IPS-NIHi11 (cell line): Measurements from ENCODE around the gene OR6B3.
"Not testable (repeated sequence)": the region's sequence is repeated elsewhere in the genome, so short reads cannot be mapped to it uniquely, and the experiment has no call there.

Source experiments
- DNase-seq: peaks from one replicate; pipeline ENCODE4 v3.0.0; 2012; ENCODE audit warnings: mixed read lengths, low spot score

OR6B3 gene

DNA sequence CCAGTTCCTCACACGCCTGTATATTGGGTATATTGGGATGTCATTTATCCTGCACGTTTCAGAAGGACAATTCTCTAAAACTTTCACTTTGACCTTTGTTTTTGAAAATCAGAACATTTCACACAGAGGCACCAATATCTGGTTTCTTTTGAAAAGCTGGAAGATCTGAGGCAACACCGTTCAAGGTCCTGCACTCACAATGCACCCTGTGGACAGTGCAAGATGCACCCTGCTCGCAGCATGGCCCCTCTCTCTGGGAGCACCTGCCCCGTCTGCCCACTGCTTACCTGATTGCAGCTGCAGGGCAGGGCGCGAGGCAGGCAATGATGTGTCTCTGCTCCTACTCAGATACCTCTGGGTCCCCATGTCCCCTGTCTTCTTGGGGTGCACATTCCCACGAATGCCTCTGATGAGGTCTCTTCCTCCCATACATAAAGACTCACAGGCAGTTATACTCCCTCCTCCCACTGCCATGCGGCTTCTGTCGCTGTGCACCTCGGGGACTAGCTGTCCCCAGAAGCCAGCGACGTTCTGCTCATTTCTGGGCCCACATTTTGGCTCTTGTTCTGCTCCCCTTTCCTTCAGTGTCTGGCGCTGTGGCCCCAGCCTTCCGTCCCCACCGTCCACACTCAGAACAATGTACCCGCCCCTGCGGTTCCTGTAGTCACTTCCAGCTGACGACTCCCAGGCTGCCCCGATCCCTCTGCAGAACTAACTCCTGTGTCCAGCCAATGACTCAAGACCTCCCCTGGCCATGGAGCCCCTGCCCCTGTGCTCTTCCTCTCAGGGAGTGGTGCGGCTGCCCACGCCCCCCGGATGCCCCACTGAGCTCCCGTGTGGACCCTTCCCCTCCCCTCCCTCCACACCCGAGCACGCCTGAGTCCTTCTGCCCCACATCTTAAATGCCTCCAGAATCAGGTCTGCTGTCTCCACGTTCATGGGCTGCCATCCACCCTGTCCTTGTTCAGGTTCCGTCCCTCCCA is at the start of gene OR6B3:
Gene OR6B3, minus strand, starts transcription at position 349 of the 983 bp plus-strand sequence.
- no peak for DNase-seq

DNA sequence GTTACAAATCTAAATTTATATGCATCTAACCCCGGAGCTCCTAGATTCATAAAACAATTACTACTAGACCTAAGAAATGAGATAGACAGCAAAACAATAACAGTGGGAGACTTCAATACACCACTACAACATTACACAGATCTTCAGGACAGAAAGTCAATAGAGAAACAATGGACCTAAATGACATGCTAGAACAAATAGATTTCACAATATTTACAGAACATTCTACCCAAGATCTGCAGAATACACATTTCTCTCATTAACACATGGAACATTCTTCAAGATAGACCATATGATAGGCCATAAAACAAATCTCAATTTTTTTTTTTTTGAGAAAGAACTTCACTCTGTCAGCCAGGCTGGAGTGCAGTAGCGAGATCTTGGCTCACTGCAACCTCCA is 45.0 kb upstream of the OR6B3 start:
- DNase-seq: no peak

DNA sequence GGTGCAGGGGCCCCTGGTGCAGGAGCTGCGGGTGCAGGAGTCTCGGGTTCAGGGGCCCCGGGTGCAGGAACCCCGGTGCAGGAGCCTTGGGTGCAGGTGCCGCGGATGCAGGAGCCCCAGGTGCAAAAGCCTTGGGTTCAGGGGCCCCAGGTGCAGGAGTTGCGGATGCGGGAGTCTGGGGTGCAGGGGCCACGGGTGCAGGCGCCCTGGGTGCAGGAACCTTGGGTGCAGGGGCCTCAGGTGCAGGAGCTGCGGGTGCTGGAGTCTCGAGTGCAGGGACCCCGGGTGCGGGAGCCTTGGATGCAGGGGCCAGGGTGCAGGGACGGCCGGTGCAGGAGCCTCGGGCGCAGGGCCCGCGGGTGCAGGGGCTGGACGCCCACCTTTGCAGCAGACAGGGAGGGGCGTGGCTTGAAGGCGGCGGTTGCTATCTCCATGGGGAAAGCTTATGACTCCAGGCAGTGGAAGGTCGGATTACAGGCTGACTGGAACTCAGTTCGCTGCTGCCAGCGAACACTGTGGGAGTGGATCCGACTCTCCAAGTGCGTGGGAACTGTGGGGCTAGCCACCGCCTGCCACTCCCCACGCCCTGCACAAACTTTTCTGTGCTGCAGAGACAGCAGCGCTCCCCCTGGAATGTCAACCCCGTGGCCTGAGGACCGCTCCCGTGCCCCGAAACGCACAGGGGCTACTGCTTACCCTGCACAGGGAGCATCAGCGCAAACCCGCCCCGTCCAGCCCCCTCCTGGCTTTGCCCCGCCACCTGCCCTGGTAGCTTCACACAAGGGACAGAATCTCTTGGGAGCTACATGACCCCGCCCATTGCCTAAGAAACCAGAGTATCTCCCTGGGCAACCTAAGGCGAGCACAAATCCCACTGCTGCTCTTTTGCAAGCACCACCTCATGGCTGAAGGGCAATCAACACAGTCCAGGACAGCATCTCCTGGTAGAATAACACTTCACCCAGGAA is 42.5 kb upstream of the OR6B3 start:
- peak; percentile 53 for DNase-seq

DNA sequence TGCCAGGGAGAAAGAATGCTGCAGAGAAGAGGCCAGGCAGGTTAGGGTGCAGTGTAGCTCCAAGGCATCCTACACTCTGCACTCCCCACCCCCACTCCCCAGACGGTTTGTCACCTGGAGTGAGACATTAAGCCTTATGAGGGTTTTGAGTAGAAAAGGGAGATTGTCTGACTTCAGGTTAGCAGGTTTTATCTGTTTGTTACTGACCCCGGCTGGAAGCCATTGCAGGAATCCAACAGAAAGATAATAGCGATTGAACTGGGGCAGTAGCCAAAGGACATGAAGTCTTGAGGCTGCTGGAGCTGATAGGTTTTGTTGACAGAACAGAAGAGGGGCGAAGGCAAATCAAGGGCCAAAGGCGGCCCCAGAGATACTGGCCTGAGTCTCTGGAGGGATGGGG is 36.0 kb upstream of the OR6B3 start:
- no peak for DNase-seq

DNA sequence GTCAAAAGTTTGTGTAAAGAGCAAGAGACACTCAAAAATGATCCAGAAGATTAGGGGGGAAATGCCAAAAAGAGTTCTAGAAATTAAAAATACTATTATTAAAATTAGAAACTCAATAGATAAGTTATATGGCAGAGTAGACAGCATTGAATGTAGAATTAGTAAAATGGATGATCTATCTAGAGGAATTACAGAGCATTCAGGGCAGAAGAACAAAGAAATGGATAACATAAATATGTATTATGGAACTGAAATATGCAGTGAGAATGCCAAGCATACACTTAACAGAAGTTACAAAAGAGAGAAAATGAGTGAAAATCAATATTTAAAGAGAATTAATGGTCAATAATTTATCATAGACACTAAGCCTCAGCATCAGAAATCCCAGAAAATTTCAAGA is 33.2 kb upstream of the OR6B3 start:
- DNase-seq: no peak

DNA sequence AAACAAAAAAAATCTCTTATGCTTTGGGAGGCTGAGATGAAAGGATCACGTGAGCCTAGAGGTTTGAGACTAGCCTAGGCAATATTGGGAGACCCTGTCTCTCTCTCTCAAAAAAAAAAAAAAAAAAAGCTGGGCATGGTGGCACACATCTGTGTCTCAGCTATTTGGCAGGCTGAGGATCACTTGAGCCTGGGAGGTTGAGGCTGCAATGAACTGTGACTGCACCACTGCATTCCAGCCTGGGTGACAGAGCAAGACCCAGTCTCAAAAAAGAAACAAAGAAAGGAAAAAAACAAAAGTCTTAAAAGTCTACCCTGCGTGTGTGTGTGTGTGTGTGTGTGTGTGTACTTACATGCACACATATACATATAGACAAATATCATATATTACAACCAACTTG is 25.3 kb upstream of the OR6B3 start:
- DNase-seq: no peak

DNA sequence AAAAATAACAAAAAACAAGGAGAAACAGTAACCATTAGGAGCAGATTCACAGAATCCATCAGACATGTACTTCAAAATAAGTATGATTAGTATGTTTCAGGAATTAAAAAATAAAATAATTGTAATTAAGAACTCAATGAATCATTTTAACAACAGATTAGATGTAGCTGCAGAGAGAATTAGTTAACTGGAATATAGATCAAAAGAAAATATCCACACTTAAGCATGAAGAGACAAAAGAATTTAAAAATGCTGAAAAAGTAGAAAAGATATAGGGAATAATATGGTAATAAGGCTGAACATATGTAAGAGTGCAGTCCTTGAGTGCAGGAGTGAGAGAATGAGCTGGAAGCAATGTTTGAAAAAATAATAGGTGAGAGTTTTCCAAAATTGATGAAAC is 24.1 kb upstream of the OR6B3 start:
- DNase-seq: no peak

- no peak for DNase-seq
These were observed 21.2 kb upstream of the OR6B3 start for GRCh38 chr2:240074545-240074944.

DNA sequence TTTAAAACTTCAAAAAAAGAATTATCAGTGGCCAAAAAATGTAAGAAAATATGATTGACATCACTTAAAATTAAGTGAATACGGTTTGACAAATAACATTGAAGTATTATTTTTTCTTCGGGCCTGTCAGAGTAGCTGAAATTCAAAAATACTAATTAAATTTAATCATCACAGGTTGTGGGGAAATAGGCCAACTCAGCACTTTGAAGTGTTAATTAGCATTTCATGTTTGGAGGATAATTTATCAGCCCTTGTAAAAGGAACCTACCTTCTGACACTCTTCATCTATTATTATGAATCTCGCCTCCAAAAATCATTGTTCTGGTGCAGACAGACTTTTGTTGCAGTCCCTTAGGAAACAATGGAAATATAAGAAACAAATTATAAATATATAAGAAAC is 17.6 kb upstream of the OR6B3 start:
- DNase-seq: no peak

GRCh38 chr2:240069829-240070228 is 16.5 kb upstream of the OR6B3 start:
- DNase-seq: no peak

DNA sequence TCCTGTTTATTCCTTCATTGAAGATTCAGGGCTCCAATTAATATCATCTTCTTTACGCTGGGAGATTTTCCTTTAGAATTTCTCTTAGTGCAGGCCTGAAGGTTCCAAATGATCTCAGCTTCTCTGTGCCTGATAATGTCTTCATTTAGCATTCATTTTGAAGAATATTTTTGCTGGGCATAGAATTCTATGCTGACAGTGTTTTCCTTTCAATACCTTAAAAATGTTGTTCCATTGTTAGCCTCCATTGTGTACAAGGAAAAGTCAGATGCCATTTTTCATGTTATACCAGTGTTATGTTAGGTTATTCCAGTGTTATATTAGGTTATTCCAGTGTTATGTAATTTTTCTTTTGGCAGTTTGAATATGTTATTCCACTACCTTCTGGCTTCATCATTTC is 14.9 kb upstream of the OR6B3 start:
- no peak for DNase-seq

- no peak for DNase-seq
These were observed 13.2 kb upstream of the OR6B3 start for GRCh38 chr2:240066489-240066888.

GRCh38 chr2:240064898-240065297 is 11.6 kb upstream of the OR6B3 start:
- DNase-seq: no peak

GRCh38 chr2:240060977-240061591 is 7.8 kb upstream of the OR6B3 start:
- peak; percentile 52 for DNase-seq

- DNase-seq: no peak
These were observed 3.4 kb upstream of the OR6B3 start for GRCh38 chr2:240056678-240057077.

GRCh38 chr2:240055177-240055917 is 2.0 kb upstream of the OR6B3 start:
- DNase-seq: no peak

DNA sequence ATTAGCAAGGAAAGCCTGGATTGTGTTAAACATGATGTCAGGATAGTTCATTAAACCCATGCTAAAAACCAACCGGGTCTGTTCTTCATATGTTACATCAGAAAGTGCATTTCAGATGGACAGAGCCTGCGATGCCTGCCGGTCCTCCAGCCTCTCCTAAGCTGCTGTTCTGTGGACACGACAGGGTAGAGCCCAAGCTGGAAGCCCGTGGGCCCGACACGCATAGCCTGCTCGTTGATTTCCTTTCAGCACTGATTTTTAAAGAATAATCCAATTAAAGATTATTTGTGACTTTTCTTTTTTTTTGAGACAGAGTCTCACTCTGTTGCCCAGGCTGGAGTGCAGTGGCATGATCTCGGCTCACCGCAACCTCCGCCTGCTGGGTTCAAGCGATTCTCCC is 797 bp downstream of the OR6B3 start:
- no peak for DNase-seq

DNA sequence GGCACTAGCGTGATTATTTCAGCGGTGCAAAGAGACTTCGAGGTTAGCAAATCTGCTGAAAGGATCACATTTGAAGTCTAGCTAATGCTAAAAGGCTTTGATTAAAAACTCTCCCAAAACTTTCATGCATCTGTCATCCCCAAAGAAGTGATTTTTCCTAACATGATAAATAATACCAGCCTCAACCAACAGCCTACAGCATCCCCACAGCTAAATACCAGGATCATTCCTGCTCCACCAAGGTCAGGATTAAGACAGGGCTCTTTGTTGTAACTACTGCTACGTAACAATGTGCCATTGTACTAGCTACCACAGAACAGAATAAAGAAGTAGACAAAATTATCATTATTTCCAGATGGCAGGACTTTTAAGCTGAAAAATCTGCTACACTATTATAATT is 1.6 kb downstream of the OR6B3 start:
- no peak for DNase-seq

DNA sequence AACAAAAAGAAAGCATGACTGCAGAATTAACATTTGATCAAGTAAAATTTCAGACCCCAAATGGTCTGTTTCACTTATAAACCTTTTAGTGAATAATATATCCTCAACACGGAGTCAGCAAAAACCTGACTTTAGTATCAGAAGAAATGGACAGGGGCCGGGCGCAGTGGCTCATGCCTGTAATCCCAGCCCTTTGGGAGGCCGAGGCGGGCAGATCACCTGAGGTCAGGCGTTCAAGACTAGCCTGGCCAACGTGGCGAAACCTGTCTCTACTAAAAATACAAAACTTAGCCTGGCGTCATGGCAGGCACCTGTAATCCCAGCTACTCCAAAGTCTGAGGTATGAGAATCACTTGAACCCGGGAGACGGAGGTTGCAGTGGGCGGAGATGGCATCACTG is 3.0 kb downstream of the OR6B3 start:
- no peak for DNase-seq

DNA sequence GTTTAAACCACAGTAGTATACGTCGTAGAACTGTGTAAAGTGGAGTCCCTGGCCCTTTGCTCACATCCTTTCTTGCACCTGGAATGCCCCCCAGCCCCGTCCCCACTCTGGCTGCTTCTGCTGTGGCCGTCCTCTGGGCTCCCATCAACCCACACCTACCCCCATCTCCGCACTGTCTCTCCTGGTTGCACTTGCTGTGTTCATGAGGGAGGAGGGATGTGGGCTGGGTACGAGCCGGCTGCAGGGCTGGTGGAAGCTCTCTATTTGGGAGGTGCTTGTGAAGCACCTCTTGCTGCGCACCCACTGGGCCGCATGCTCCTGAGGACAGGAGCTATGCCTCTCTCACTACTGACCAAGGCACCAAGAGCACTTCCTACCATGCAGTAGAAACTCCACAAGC is 5.1 kb downstream of the OR6B3 start:
- DNase-seq: no peak

- DNase-seq: no peak
These were observed 8.2 kb downstream of the OR6B3 start for GRCh38 chr2:240045098-240045497.

GRCh38 chr2:240044096-240044495 is 9.2 kb downstream of the OR6B3 start:
- DNase-seq: not testable (repeated sequence)
